ENCODE measurements around the gene GDF10. TPM values are rescaled to one million over a fixed set of nuclear protein-coding genes. Genes with fewer than 3 reads are reported as not detected.

GDF10 gene
- total and polyA plus RNA-seq, 10 of the 15 experiments (the other 5 are each of a cell fraction or from before 2014, with no cell fraction given), result not detected

GRCh38 chr10:47253030-47253637 is 46.9 kb upstream of the GDF10 start:
- CTCF ChIA-PET, result no interaction called here
- FAIRE-seq (no peak), ATAC-seq (no peak), DNase-seq (ENCODE audit: low read depth, low spot score) (no peak)
- 31% methylated on average over 10 of the region's 10 CpGs for WGBS (ENCODE audit: insufficient coverage, insufficient replicate concordance, low lambda C conversion rate, missing lambda C conversion rate)
- Histone ChIP-seq H3K9ac (ENCODE audit: control insufficient read depth, insufficient read depth, low read length) (no peak overlapping the region), H4K20me1 (ENCODE audit: control insufficient read depth, insufficient read depth) (no peaks in the 10 kb centered on the region), H3K79me2 (ENCODE audit: control insufficient read depth, insufficient read depth, low read length) (no peaks in the 10 kb centered on the region), H3K4me3 (no peak overlapping the region), H3K4me1 (ENCODE audit: control insufficient read depth, insufficient read depth, low read length) (peaks cover 9% of the 10 kb centered on the region), H3K27ac (ENCODE audit: control insufficient read depth, insufficient read depth) (no peak overlapping the region), H2AFZ (ENCODE audit: control insufficient read depth, low read depth, low read length) (no peak overlapping the region), H3K27me3 (replicated peaks in 1 of 2; ENCODE audit: control insufficient read depth in 2 of 2, insufficient read depth in 2 of 2, low read length in 1 of 2) (no peaks in the 10 kb centered on the region; a peak in 2 of 4 replicates), H3K36me3 (ENCODE audit: control insufficient read depth in 2 of 2, insufficient read depth in 2 of 2, low read length in 1 of 2) (no peaks in the 10 kb centered on the region), H3K9me3 (replicated peaks; ENCODE audit: control insufficient read depth, insufficient read depth, low read length) (no peaks in the 10 kb centered on the region; the same call in 2 of the 3 replicates), H3K4me2 (ENCODE audit: control insufficient read depth, insufficient read depth) (no peak overlapping the region)
- in situ Hi-C loops (cut with MboI) (no loop called here), intact Hi-C loops (cut with micrococcal nuclease; ENCODE audit: unreplicated experiment) (no loop called here)
- SMC1A ChIA-PET (ENCODE audit: uncharacterized antibody, unreplicated experiment), result no interaction called here
- POLR2A ChIA-PET, result no interaction called here
- TF ChIP-seq ZNF207 (IDR thresholded peaks at IDR 0.05; ENCODE audit: borderline replicate concordance) (no peak), NRF1 (conservative IDR thresholded peaks at IDR 0.05; ENCODE audit: low read depth, low read length) (no peak), E2F4 (IDR thresholded peaks at IDR 0.05; ENCODE audit: low read depth, low read length) (no peak), RCOR1 (conservative IDR thresholded peaks at IDR 0.05; ENCODE audit: low read depth, low read length) (no peak), ZNF274 (IDR thresholded peaks at IDR 0.05; ENCODE audit: insufficient read depth, insufficient read length) (no peak), MAX (IDR thresholded peaks at IDR 0.05; ENCODE audit: low read depth, low read length) (no peak), CBX3 (IDR thresholded peaks at IDR 0.05; ENCODE audit: borderline replicate concordance, low read depth) (no peak), SMARCA5 (IDR thresholded peaks at IDR 0.05) (no peak), LARP7 (IDR thresholded peaks at IDR 0.05) (no peak), ZNF592 (IDR thresholded peaks at IDR 0.05) (no peak), IRF5 (IDR thresholded peaks at IDR 0.05; ENCODE audit: borderline replicate concordance) (no peak), ZSCAN29 (IDR thresholded peaks at IDR 0.05) (no peak), KAT2A (conservative IDR thresholded peaks at IDR 0.05; ENCODE audit: control insufficient read depth, low read depth, low read length) (no peak), HDAC2 (IDR thresholded peaks at IDR 0.05) (no peak)
- RAD21 ChIA-PET (ENCODE audit: unreplicated experiment), result no interaction called here
- BruUV-seq (replicated peaks), result no TSS peak
